Heart left ventricle (tissue), 16 donors: ENCODE measurements around the gene MED22. TPM values are rescaled to one million over a fixed set of nuclear protein-coding genes. Genes with fewer than 3 reads are reported as not detected.
"Not testable (repeated sequence)": the region's sequence is repeated elsewhere in the genome, so short reads cannot be mapped to it uniquely, and the experiment has no call there.

Experiments
- ATAC-seq, 4 donors: fragments of 200-7000 bp; cut with Tn5 transposase; one replicate each; pipeline ENCODE4 v1.9.1; 2020 to 2022; ENCODE audit warnings: moderate library complexity in 4 of 4, mild to moderate bottlenecking in 3 of 4, moderate number of reproducible peaks in 1 of 4
- DNase-seq, 5 donors: peaks; one replicate each; pipeline ENCODE4 v3.0.0-alpha.2; 2020
- H3K27ac ChIP-seq, 12 donors: fragments of 200-600 bp; sonication (generic) in 4 of 12; one replicate each; pipeline versions ENCODE4 v1.5.0 to v1.8.0; 2016 to 2022; ENCODE audit warnings: mild to moderate bottlenecking in 2 of 12
- H3K27me3 ChIP-seq, 9 donors: fragments of 200-600 bp; sonication (generic) in 2 of 9; one replicate each; pipeline versions ENCODE4 v1.5.1 to v1.8.0; 2016 to 2022; ENCODE audit warnings: mild to moderate bottlenecking in 3 of 9
- H3K36me3 ChIP-seq, 9 donors: fragments of 200-600 bp; sonication (generic) in 2 of 9; one replicate each; pipeline versions ENCODE4 v1.5.0 to v1.8.0; 2018 to 2022; ENCODE audit warnings: mild to moderate bottlenecking in 2 of 9
- H3K4me1 ChIP-seq, 12 donors: fragments of 200-600 bp; sonication (generic) in 4 of 12; one replicate each; pipeline versions ENCODE4 v1.5.0 to v1.8.0; 2016 to 2022; ENCODE audit warnings: mild to moderate bottlenecking in 3 of 12
- H3K4me3 ChIP-seq, 12 donors: fragments of 200-600 bp; sonication (generic) in 4 of 12; one replicate each; pipeline versions ENCODE4 v1.5.0 to v1.8.0; 2017 to 2022; ENCODE audit warnings: mild to moderate bottlenecking in 9 of 12, moderate library complexity in 4 of 12
- H3K9me3 ChIP-seq, 12 donors: fragments of 200-600 bp; sonication (generic) in 4 of 12; one replicate each; pipeline versions ENCODE4 v1.5.0 to v1.8.0; 2016 to 2022; ENCODE audit warnings: mild to moderate bottlenecking in 1 of 12
- POLR2A ChIP-seq, 2 donors: fragments of 450-650 bp; IDR thresholded peaks; one replicate each; pipeline ENCODE4 v1.6.1; 2017; ENCODE audit warnings: antibody characterized with exemption in 2 of 2, mild to moderate bottlenecking in 2 of 2, moderate library complexity in 2 of 2
- WGBS, 4 donors: extraction: QIAGEN DNeasy Blood & Tissue Kit in 2 of 4; methylation state at CpG; one replicate each; pipeline versions ENCODE4 v1.1.5 to v1.1.7; 2013 to 2018; 5-methylcytosine and 5-hydroxymethylcytosine counted together
- intact Hi-C, 10 donors: fragments of 100-400 bp; cut with DNase I; formaldehyde crosslinking; loops; one replicate each; pipeline versions ENCODE4 v1.11.1 to v1.14.2; 2022
- polyA plus RNA-seq, 2 donors: library from polyadenylated mRNA; stranded (reverse); fragments of 200-250 nt; gene quantifications; one replicate each; pipeline ENCODE4 v1.2.3, GENCODE V29; 2013
- total RNA-seq, 9 donors: library from RNA; depleted of rRNA in 2 of 9; stranded (reverse); fragments of >200 nt in 2 of 9; fragmentation: NEBNext Ultra II Directional in 3 of 9; extraction: Animal tissue kit (Norgen Biotek cat#: 25700) in 3 of 9; gene quantifications; one replicate each; pipeline versions ENCODE4 v1.1.0 to v1.2.4, GENCODE V29; 2016 to 2023
- TF ChIP-seq, protein P1 (sequence below), 12 donors: fragments of 200-600 bp; sonication (generic) in 4 of 12; IDR thresholded peaks; one replicate each; pipeline versions ENCODE4 v1.5.0 to v1.8.0; 2018 to 2022; ENCODE audit warnings: antibody characterized with exemption in 12 of 12, mild to moderate bottlenecking in 5 of 12
- donor health status: ischemic (EF 13 %, LVEDD 7.1; RV severe dilation, severe dysfunction).
- donor health status: healthy with polysubstance abuse.
- donor health status: DM: no; HTN: yes; CAD: no.
- donor health status: DM: no; HTN: no; CAD: no.
- donor health status: ischemic (EF 25% LVEDD 6.9; RV normal size, moderate dysfunction).
- donor health status: ischemic (EF 25% LVEDD 5.7; RV mildly dilated, moderate dysfunction).
- donor health status: healthy.
- donor health status: DM: yes; HTN: yes; CAD: no.
- donor health status: ischemic (EF 35%, LVEDD 5.7; RV mildly dilated, moderate dysfunction).
- donor health status: nonischemic (EF 11% LVEDD 7.7; RV severe dilation, severe dysfunction).
- donor health status: DM: yes; HTN: yes; CAD: no.
- donor health status: PGD.
- donor health status: ischemic (EF 29% LVEDD 5.4; RV normal size, mild dysfunction).
- donor health status: nonischemic (EF 23%, LVEDD 6.1; RV moderate dilation, normal function).

MED22 gene
- total and polyA plus RNA-seq, 11 donors = 12.3 to 33.8 (median 19.5) TPM

DNA sequence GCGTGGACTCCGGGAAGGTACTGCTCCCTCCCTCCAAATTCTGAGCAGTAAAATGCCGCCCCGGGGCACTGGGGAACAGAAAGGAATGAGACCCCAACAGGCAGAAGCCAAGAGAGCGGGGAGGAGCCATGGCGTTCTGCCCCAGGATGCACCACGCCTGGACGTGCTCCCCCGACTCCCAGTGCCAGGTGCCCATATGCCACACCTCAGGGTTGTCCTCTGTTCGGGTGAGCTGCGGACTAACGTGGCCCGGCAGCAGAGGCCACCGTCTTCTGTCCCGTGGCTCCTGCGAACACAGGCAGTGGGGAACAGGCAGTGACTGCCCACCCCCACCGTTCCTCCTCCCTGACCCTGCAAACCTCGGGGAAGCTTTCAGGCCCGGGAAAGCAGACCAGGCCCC is 16.7 kb downstream of the MED22 start:
- 82 to 89% (median 87%) methylated on average over 19 of the region's 19 CpGs for WGBS, 4 donors
- intact Hi-C loops = loop anchor here in 2 of 10 donors (5.0 to 10.0 kb wide), 2 partner anchors 96 to 144 kb away; no protein-coding TSS in a partner anchor

DNA sequence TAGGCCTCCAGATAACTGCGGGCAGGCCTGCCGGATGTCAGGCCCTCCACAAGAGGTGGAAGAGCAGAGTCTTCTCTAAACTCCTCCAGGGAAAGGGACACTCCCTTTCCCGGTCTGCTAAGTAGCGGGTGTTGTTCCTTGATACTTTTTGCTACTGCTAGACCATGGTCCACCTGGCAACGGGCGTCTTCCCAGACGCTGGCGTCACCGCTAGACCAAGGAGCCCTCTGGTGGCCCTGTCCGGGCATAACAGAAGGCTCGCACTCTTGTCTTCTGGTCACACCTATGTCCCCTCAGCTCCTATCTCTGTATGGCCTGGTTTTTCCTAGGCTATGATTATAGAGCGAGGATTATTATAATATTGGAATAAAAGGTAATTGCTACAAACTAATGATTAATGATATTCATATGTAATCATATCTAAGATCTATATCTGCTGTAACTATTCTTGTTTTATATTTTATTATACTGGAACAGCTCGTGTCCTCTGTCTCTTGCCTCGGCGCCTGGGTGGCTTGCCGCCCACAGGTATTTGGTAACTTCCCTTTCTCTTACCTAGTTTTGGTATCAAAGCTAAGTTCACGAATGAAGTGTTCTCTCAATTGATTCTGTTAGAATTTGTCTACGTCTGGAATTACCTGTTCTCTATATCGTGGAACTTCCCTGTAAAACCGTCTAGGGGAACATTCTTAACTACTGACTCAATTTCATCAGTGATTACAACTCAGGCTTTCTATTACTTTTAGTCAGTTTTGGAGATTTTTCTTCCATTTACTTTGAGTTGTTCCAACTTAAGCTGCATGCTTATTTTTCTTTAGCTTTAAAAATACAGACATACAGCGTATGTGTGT is 18.4 kb downstream of the MED22 start:
- not testable (repeated sequence) for H3K9me3 ChIP-seq, ATAC-seq, H3K27me3 ChIP-seq, H3K27ac ChIP-seq, H3K4me3 ChIP-seq, H3K4me1 ChIP-seq
- H3K36me3 ChIP-seq = peaks cover 0 to 51% (median 45%) of the 10 kb centered on the region in 9 donors
- peak in 1 of 5 donors; percentile 62 for DNase-seq
- TF ChIP-seq, protein P1, sequence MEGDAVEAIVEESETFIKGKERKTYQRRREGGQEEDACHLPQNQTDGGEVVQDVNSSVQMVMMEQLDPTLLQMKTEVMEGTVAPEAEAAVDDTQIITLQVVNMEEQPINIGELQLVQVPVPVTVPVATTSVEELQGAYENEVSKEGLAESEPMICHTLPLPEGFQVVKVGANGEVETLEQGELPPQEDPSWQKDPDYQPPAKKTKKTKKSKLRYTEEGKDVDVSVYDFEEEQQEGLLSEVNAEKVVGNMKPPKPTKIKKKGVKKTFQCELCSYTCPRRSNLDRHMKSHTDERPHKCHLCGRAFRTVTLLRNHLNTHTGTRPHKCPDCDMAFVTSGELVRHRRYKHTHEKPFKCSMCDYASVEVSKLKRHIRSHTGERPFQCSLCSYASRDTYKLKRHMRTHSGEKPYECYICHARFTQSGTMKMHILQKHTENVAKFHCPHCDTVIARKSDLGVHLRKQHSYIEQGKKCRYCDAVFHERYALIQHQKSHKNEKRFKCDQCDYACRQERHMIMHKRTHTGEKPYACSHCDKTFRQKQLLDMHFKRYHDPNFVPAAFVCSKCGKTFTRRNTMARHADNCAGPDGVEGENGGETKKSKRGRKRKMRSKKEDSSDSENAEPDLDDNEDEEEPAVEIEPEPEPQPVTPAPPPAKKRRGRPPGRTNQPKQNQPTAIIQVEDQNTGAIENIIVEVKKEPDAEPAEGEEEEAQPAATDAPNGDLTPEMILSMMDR (IDR thresholded peaks at IDR 0.05) = peak; percentile 39 to 67 (median 56)
- intact Hi-C loops = loop anchor here in 9 of 10 donors (1.0 to 10.0 kb wide), 6 partner anchors 52 to 145 kb away; partner anchors contain the start of gene ABO (in 2 of the 9)
- WGBS, 4 donors = 56 to 59% (median 57%) methylated on average over 20 to 21 of the region's 21 CpGs

More for the DNA sequence above, 16.7 kb downstream of the MED22 start:
- Histone ChIP-seq H3K36me3 (peaks cover 0 to 51% (median 45%) of the 10 kb centered on the region in 9 donors), H3K9me3 (no peaks in the 10 kb centered on the region), H3K27me3 (no peaks in the 10 kb centered on the region), H3K4me1 (peaks cover 4 to 19% (median 12%) of the 10 kb centered on the region in 12 donors), H3K27ac (no peak overlapping the region), H3K4me3 (no peak overlapping the region)
- TF ChIP-seq, protein P1 (IDR thresholded peaks at IDR 0.05) = no peak
- no peak for TF ChIP-seq POLR2A (IDR thresholded peaks at IDR 0.05)
- peak in 1 of 5 donors; percentile 20 for DNase-seq
- no peak for ATAC-seq

DNA sequence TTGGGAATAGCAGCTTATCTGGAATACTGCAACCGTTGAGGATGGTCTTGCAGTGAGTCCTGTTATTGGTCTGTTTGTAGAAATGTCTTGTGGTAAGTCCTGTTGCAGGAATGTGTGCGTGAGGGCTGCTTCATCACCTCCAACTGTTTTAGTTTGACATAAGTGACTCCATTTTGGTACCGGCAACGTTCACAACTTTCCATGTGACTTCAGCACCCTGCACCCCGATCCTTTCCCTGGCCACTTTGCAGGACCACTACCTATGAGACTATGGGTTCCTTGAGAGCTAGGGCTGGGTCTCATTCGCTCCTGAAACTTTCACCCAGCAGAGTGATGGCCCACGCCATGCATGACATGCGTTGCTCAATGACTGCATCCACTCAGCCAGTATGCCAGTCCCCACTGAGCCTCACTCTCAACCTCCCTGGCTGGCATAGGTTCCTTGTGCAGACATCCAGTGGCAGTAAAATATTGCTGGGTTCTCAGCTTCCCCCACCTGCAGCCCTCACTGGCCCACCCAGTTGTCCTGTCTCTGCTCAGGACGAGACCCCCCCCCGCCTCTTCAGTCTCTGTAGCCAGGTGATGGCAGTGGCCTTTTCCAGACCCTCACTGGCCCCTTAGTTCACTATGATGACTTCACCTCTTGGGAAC is 20.0 kb downstream of the MED22 start:
- intact Hi-C loops = loop anchor here in 9 of 10 donors (2.0 to 10.0 kb wide), 5 partner anchors 51 to 143 kb away; partner anchors contain the start of gene ABO (in 2 of the 9)
- no peaks in the 10 kb centered on the region for H3K27me3 ChIP-seq

DNA sequence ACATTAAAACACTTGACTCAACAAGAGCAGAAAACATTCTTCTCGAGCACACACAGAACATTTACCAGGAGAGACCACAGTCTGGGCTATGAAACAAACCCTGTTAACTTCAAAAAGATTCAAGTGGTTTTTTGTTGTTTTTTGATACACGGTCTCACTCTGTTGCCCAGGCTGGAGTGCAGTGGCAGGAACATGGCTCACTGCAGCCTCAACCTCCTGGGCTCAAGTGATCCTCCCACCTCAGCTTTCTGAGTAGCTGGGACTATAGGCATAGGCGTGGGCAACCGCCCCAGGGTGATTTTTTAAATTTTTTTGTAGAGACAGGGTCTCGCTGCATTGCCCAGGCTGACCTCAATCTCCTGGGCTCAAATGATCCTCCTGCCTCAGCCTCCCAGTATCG is 20.9 kb downstream of the MED22 start:
- H3K9me3 ChIP-seq, H3K4me1 ChIP-seq, H3K27ac ChIP-seq, DNase-seq, ATAC-seq, H3K27me3 ChIP-seq, H3K4me3 ChIP-seq: not testable (repeated sequence)
- intact Hi-C loops = loop anchor here in 8 of 10 donors (2.0 to 10.0 kb wide), 4 partner anchors 50 to 140 kb away; partner anchors contain the start of gene ABO (in 2 of the 8)
- H3K36me3 ChIP-seq = peaks cover 0 to 27% (median 22%) of the 10 kb centered on the region in 9 donors
- WGBS, 4 donors = 87 to 92% (median 90%) methylated on average over 6 of the region's 6 CpGs

More for the DNA sequence above, 20.0 kb downstream of the MED22 start:
- ATAC-seq (peak in 1 of 4 donors; percentile 28), DNase-seq (peak in 1 of 5 donors; percentile 4)
- H3K4me3 ChIP-seq = no peak overlapping the region
- no peaks in the 10 kb centered on the region for H3K9me3 ChIP-seq
- H3K36me3 ChIP-seq = peaks cover 0 to 36% (median 31%) of the 10 kb centered on the region in 9 donors
- no peaks in the 10 kb centered on the region for H3K4me1 ChIP-seq
- H3K27ac ChIP-seq = no peak overlapping the region
- 87 to 91% (median 89%) methylated on average over 10 of the region's 10 CpGs for WGBS, 4 donors
- TF ChIP-seq, protein P1 (IDR thresholded peaks at IDR 0.05) = no peak
- no peak for TF ChIP-seq POLR2A (IDR thresholded peaks at IDR 0.05)
